Astrocyte of the spinal cord (primary cell): ENCODE measurements around the gene DDIT4.

Experiments
- DNase-seq: peaks from one replicate; pipeline ENCODE4 v3.0.0; 2011; ENCODE audit warnings: low read depth, low spot score
- H3K4me3 ChIP-seq: 2 replicates; pipeline ENCODE4 v1.5.1; 2011; ENCODE audit warnings: low read depth, mild to moderate bottlenecking, low read length, moderate library complexity
- CTCF ChIP-seq: IDR thresholded peaks from 2 replicates; pipeline ENCODE4 v1.5.1; 2012; ENCODE audit warnings: low read depth, mild to moderate bottlenecking, low read length, inconsistent platforms
- in situ Hi-C: cut with HindIII; loops from 2 replicates; pipeline ENCODE4 v1.10.0; 2017; ENCODE audit warnings: low sequenced_read_pairs

Gene DDIT4

GRCh38 chr10:72319416-72320254 is 45.9 kb downstream of the DDIT4 start:
- DNase-seq, result peak; percentile 93
- in situ Hi-C loops, result no loop called here
- no peak for TF ChIP-seq CTCF
- no peak overlapping the region for H3K4me3 ChIP-seq

GRCh38 chr10:72320676-72321247 is 47.0 kb downstream of the DDIT4 start:
- H3K4me3 ChIP-seq, result no peak overlapping the region
- no peak for TF ChIP-seq CTCF
- DNase-seq, result peak; percentile 98

GRCh38 chr10:72321248-72322029 is 47.7 kb downstream of the DDIT4 start:
- no peak overlapping the region for H3K4me3 ChIP-seq
- no peak for TF ChIP-seq CTCF
- in situ Hi-C loops, result no loop called here
- DNase-seq, result no peak

More at GRCh38 chr10:72320676-72321247, 47.0 kb downstream of the DDIT4 start:
- in situ Hi-C loops, result no loop called here

GRCh38 chr10:72322030-72322279 is 48.2 kb downstream of the DDIT4 start:
- TF ChIP-seq CTCF, result no peak
- H3K4me3 ChIP-seq, result no peak overlapping the region
- in situ Hi-C loops, result no loop called here
- DNase-seq, result no peak

- no peak overlapping the region for H3K4me3 ChIP-seq
- in situ Hi-C loops, result no loop called here
- TF ChIP-seq CTCF, result no peak
- peak; percentile 22 for DNase-seq
Observed at GRCh38 chr10:72322280-72323058, 48.7 kb downstream of the DDIT4 start.

- TF ChIP-seq CTCF, result no peak
- in situ Hi-C loops, result no loop called here
- DNase-seq, result no peak
Observed at GRCh38 chr10:72323108-72323749, 49.5 kb downstream of the DDIT4 start.

More at GRCh38 chr10:72323108-72323749, 49.5 kb downstream of the DDIT4 start:
- no peak overlapping the region for H3K4me3 ChIP-seq
